HG02885 (cell line): ENCODE results near the gene PREX1.
"Not testable (repeated sequence)": the region's sequence is repeated elsewhere in the genome, so short reads cannot be mapped to it uniquely, and the experiment has no call there.

Source experiments
- ATAC-seq: cut with Tn5 transposase; IDR thresholded peaks from one replicate; pipeline ENCODE4 v1.9.1; 2021; ENCODE audit warnings: mild to moderate bottlenecking; ENCODE audit not compliant: unreplicated experiment, poor library complexity

PREX1 gene

DNA sequence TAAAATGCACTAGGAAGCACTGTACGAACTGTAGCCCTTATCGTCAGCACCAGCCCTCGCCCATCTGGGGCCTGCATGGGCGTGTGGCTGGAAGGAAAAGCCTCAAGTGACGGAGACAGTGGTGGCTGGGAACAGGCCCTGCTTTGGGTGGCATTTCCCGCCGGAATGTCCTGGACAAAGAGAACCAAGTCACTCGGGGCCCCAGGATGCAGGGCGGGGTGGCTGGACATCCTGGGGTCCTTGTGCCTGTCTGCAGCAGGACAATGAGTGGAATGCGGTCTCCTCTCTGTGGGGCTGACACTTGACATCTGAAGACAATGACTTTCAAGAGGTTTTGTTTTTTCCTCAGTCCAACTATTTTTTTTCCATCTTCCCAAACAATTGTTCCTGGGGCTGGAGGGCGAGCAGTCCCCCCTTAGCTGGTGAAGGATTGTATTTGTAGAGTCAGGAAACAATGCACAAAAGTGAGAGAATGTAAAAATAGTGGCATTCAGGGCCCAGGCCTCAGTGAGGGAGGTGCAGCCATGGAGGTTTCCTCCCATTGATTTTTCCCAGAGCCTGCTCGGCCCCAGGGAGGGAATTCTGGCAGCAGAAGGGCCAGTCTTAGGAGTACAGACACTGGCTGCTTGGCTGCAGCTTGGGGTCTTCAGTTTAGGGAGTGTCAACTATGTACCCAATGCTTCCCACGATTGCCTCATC is 64.4 kb downstream of the PREX1 start:
- no peak for ATAC-seq

DNA sequence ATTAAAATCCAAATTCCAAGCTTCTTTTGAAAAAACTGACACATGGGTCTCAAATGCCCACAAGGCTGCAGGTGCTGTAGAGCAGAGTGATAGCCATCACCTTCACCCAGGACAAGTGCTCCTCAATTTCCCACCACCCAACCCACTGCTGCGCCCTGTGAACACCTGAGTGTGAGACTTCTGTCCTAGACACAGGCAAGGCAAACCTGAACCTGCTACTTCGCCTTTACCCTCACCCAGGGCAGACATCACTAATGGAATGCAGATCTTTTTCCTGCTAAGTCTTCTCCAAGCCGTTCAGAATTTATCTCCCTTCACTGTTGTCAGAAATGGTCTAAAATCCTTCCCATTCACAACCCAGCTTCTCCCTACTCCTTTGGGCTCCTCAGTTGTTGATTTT is 65.9 kb downstream of the PREX1 start:
- no peak for ATAC-seq

DNA sequence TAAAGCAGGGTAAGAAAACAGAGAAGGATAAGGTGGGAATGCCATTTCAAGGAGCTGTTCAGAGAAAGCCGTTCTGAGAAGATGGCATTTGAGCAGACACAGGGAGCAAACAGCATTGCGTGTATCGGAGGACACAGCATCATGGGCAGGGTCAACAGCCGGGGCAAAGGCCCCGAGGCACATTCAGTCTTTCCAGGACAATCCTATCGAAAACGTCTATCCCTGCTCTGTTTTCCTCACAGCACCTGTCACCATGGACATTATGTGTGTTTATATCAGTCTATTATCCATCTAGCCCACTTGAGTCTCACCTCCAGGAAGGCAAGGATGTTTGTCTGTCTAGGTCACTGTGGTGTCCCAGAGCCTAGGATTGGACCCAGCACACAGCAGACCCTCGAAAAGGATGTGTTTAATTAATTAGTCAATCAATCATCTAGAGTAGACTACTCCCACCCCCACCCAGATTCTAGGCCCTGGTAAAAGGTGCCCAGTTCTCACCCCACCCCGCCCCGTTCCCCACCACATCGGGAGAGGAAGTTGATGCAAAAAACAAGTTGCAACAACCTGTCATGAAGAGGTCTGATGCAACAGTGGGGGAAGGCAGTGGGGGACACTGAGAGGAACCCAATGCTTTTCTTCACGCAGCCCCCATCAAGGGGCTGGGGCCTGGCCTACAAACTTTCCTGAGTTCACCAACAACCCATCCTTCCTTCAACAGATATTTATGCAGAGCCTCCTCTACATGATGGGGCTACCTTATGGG is 66.6 kb downstream of the PREX1 start:
- no peak for ATAC-seq

DNA sequence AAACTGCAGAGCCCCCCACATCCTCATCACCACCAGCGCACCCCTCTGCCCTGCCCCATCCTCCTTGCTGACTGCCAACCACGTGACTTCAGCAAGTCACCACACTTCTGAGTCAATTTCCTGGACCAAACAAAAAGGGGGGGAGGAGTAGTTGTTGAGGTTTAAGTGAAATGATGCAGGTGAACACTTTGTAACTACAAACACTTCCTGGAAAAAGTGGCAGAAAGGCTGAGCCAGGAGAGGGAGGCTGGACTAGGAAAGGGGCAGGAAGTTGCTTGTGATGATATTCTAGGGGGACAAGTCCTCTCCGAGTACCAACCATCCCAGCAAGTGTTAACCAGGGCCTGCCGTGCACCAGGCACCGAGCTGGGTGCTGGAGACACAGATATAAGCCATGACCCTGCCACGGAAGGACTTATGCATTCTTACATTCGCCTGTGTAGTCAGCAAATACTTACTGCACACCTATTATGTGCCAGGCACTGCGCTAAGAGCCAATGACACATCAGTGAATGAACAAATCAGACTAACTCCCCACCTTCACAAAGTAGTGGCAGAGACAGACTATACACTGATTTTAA is 67.3 kb downstream of the PREX1 start:
- peak; percentile 54 for ATAC-seq

DNA sequence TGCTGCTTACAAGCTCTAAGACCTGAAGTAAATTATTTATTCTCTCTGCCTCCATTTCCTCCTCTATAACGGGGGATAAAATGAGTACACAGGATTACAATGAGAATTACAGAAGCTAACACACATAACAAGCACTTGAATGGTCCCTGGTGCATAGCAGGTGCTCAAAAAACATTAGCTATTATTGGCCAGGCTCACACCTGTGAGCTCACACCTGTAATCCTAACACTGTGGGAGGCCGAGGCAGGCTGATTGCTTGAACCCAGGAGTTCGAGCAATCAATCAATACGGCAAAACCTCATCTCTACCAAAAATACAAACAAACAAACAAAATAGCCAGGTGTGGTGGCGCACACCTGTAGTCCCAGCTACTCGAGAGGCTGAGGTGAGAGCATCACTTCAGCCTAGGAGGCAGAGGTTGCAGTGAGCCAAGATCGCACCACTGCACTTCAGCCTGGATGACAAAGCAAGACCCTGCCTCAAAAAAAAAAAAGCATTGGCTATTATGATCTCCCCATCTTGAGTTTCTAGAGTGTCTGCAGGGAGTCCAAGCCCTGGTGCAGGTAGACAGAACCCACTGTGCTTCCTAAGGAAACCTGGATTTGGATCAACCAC is 68.1 kb downstream of the PREX1 start:
- ATAC-seq: no peak

DNA sequence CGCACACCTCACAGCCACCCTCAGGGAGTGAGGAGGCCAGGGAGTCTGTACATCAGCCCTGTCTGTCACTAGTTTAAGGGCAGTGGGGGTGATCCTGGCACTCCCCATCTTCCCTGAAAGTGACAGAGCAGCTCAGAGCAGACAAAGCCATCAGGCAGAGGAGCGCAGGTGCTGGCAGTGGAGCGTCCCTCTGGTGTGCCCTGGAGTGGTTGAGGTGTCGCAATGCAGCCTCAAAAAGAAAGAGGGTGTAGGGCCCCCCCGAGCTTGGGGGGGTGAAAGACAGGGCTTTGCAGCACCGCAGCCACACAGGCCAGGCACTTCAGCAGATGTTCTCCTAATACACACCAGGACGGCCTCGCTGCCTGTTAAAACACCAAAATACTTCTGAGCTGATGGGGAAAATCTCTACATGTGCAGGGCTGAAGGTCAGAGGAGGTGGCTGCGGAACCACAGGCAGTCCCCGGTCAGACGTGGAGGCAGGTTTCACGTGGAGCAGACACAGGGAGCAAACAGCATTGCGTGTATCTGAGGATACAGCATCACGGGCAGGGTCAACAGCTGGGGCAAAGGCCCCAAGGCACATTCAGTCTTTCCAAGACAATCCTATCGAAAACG is 69.5 kb downstream of the PREX1 start:
- no peak for ATAC-seq

DNA sequence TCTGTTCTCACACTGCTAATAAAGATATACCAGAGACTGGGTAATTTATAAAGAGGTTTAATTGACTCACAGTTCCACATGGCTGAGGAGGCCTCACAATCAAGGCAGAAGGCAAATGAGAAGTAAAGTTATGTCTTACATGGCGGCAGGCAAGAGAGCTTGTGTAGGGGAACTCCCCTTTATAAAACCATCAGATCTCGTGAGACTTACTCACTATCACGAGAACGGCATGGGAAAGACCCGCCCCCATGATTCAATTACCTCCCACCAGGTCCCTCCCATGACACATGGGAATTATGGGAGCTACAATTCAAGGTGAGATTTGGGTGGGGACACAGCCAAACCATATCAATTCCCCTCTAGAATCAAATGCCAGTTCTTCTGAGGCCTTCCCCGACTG is 71.0 kb downstream of the PREX1 start:
- not testable (repeated sequence) for ATAC-seq

DNA sequence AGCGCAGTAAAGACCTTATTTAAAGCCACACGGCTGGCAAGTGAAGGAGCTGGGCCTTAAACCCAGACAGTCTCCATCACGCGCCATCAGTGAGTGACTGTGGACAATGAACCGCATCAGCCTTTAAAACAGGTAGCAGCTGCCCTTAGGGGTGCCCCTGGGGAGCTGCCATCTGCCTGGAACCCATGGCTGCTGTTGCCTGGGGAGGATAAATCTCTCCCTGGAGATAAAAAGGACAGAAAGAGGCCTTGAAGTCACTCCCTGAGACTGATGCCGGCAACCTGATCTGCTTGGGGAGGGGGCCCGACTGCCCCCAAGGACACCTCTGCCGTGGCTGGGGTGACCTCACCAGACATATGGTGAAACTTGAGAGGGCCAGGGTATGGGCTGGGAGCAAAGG is 73.5 kb downstream of the PREX1 start:
- no peak for ATAC-seq

DNA sequence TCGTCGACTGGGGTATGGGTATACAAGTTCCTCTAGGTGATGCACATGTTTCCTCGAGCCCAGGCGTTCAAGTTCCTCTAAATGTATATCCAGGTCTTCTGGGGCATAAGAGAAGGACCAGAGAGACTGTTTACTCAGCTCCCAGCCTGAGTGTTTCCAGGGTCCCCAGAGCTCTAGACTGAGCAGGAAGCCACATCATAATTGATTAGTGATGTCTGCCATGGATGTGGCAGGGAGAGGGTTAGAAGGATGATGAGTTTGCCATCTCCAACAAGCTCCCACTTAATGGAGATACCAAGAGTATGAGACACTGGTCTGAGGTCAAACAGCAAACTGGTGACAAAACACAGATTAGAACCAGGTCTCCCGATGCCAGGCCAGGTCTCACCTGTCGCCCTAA is 74.8 kb downstream of the PREX1 start:
- no peak for ATAC-seq

DNA sequence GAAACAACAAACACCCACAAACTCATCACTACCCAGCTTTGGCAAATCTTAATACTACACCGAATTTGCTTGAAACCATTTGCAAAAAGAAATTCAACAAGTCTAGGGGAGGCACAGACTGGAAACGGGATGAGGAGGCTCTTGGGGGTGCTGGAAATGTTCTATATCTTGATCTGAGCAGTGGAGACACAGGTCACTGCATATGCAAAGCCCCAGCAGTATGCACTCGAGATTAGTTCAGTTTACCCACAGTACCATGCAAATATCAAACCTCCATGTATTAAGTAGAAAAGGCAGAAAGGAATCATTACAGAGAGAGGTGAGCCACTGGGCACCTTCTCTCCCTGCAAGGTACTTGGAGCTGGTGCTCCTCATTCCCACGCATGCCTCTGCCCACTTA is 75.9 kb downstream of the PREX1 start:
- no peak for ATAC-seq

DNA sequence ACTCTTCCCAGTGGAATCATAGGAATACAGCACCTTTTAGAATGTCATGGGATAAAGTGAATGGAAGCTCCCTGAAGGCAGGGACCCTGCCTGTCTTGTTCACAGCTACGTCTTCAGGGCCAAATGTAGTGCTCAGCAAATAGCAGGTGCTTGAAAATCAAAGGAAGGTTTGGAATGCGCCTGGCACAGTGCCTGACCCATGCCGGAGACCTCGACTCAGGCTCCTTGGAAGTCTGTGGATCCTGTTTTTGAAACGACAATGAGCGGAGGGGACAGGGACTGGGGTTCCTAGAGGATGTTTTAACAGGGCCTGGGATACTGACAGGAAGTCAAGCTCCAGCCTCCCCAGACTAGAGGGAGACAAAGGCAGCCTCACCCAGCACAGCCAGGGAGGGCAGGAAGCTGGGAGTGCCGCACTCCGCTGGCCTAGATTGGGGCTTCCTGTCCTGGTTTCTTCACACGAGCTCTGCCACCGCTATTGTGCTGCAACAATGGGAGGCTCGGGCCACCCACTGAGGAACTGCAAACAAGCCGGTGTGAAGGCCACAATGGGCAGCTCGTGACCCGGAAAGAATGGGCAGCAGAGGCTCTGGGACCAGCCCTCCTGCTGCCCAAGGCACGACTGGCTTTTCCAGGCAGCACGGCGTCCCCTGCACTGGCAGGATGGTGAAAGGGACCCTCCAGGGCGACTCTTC is 76.7 kb downstream of the PREX1 start:
- ATAC-seq: no peak

DNA sequence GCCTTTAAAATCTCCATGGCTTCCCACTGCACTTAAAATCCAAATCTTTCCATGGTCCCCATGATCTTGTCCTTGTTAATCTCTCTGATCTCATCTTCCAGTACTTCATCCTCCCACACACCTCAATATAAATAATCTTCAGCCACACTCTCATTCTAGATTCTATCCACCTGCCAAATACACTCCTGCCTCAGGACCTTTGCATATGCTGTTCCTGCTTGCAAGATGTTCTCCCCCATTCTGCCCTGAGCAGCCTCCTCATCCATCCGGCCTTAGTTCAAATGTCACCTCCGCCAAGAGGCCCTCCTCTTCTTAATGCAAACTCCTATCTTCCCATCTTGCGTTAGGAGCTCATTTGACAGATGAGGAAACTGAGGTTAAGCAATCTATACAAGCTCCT is 77.4 kb downstream of the PREX1 start:
- no peak for ATAC-seq

DNA sequence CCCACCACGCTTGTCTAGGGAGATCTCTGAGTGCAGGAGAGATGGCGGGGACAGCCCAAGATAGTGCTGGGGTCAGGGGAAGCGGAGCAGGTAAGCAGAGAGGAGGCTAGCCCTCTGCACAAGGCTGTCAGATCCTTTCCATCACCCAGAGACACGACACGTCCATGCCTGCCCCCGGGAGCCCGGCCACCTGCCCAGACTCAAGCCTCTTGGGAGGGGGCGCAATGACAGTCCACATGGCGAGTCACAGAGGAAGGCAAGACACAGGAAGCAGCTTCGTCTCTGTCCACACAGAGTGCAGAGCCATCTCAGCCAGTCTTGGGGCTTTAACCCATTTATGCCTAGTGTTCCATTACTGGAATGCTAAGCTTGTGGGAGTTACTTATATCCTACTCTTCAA is 78.4 kb downstream of the PREX1 start:
- no peak for ATAC-seq

DNA sequence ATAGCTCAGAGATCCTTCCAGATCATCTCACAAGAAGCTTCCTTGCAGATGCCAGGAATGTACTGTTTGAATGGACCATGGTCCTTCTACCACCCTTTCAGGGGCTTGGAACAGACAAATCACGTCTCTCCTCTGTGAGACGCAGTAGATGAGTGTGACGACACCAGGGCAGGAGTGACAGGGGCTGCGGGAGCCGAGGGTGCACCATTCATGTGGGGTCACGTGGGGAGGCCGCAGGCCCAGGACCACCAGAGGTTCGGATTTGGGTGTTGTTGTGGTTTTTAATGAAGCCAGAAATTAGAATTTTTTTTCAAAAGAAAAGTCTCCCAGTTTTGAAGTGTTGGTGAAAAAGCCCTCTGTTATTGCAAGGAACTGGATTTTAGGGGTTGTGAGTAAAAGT is 79.2 kb downstream of the PREX1 start:
- no peak for ATAC-seq

DNA sequence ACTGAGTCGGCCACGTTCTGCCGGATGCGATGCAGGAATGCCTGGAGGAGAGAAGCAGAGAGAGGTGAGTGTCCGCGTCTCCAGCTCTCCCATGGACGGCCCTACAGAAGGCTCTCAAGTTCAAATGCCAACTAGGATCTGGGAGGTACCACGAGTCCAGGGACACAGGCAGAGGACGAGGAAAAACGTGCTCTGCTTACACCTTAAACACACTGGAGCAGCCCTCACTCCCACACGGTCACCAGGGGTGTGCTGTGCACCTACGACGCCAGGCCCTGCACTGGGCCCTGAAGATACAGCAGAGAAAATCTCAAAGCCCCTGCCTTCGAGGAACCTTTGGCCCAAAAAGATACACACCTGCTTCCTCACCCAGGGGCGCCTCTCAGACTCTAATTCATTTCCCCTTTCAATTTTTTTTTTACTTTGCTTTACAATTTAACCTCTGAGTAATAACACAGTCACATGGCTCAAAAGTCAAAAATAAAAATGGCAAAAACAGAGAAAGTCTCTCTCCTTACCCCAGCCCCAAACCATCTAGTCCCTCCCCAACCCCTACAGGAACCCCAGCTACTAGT is 79.9 kb downstream of the PREX1 start:
- no peak for ATAC-seq

DNA sequence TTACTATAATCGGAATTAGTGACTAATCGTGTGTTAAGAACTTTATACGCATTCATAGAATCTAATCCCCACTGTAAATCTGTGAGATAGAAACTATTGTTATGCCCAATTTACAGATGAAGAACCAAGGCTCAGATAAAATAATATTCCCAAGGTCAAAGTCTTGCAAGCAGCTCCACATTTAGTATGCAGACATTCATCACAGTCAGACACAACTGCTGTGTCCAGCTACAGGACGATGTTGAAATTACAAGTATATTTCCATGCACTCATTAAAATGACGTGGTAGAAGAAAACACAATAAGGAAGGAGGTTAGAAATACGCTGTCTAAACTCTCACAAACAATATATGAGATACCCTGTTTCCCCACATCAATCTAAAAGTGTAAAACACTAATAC is 82.5 kb downstream of the PREX1 start:
- no peak for ATAC-seq

DNA sequence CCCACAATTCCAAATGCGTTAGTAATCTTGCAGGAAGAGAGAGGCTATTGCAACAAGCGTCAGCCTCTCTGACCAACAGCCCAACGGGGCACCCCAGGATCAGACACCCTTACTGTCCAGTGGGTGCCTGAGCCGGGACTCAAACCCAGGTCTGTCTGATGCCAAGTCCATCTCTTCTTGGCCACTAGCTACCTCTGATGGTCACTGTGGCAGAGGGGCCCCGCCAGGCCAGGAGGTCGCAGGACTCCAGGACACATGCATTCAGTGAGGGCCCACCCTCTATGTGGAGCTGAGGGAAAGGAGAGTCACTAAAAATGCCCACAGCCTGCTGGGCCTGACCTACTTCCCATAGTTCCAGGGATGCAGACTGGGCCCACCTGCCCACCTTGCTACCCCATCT is 83.3 kb downstream of the PREX1 start:
- no peak for ATAC-seq

DNA sequence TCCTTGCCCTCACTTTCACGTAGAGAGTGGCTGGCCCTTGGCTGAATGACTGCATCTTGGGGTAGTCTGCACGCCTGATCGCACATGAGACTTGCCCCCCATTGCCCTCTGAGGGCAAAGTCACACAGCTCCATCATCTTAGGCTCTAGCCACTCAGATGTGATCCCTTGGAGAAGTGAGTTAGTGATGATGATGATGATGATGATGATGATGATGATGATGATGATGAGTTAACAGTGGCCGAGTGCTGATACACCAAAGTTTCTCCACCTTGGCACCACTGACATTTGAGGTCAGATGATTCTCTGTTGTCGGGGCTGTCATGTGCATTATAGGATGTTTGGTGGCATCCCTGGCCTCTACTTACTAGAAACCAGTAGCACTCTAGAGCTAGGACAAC is 84.0 kb downstream of the PREX1 start:
- ATAC-seq: no peak

DNA sequence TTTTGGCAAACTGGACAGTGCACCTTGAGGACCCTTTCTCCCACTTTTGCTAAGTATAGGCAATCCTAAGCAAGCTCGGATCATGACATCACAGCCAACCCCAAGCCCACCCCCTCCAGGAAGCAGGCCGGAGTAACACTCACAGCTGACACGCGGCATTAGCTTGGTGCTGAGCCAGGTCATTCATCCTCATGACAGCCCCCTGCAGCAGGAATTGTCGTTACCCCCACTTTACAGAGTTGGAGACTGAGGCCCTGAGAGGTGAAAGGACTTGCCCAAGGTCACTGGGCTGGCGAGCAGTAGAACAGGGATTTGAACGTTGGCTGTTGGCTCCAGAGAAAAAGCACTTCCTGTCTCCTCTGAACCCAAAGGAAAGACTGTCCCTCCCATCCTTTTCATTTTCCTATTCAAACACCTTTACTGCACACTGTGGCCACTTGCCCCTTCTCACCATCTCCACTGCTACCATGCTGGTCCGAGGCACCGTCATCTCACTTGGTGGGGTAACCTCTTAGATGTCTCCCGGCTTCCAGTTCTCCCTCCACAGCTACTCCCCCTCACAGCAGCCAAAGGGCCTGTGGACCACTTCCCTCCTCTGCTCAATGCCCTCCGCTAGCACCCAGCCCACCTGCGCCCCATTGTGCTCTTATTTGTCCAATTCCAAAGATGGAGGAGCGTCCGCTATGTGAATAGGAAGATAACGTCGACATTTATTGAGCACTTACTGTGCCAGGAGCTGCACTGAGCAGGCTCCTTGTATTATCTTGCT is 84.7 kb downstream of the PREX1 start:
- ATAC-seq: no peak
